H9 (cell line): ENCODE results near the gene DGKG. TPM values are rescaled to one million over a fixed set of nuclear protein-coding genes. Genes with fewer than 3 reads are reported as not detected.

Source experiments
- DNase-seq: peaks from one replicate; pipeline ENCODE4 v3.0.0-alpha.2; 2017
- H2AFZ ChIP-seq: one replicate; pipeline ENCODE4 v1.6.1; 2013; ENCODE audit warnings: mild to moderate bottlenecking, low read length, control low read depth, moderate library complexity
- H2AK5ac ChIP-seq: 2 replicates; pipeline ENCODE4 v1.6.1; 2013; ENCODE audit warnings: low read length, control low read depth, mixed read lengths; ENCODE audit not compliant: insufficient read length
- H2BK120ac ChIP-seq: one replicate; pipeline ENCODE4 v1.6.1; 2013; ENCODE audit warnings: low read depth, mild to moderate bottlenecking, low read length, control low read depth, inconsistent platforms; ENCODE audit not compliant: poor library complexity, severe bottlenecking
- H2BK12ac ChIP-seq: 2 replicates; pipeline ENCODE4 v1.6.1; 2013; ENCODE audit warnings: low read length, control low read depth, mixed read lengths, low read depth; ENCODE audit not compliant: insufficient read length
- H2BK15ac ChIP-seq: 2 replicates; pipeline ENCODE4 v1.6.1; 2013; ENCODE audit warnings: low read depth, low read length, control low read depth
- H2BK20ac ChIP-seq: one replicate; pipeline ENCODE4 v1.6.1; 2013; ENCODE audit warnings: low read depth, mild to moderate bottlenecking, low read length, control low read depth, inconsistent platforms; ENCODE audit not compliant: poor library complexity, severe bottlenecking
- H2BK5ac ChIP-seq: 2 replicates; pipeline ENCODE4 v1.6.1; 2013; ENCODE audit warnings: low read length, control low read depth, mixed read lengths; ENCODE audit not compliant: insufficient read length
- H3K14ac ChIP-seq: 2 replicates; pipeline ENCODE4 v1.6.1; 2013; ENCODE audit warnings: low read length, control low read depth; ENCODE audit not compliant: insufficient read depth
- H3K18ac ChIP-seq: 2 replicates; pipeline ENCODE4 v1.6.1; 2013; ENCODE audit warnings: low read depth, mild to moderate bottlenecking, mixed read lengths, low read length, control low read depth; ENCODE audit not compliant: insufficient read length
- H3K23ac ChIP-seq: 2 replicates; pipeline ENCODE4 v1.6.1; 2013; ENCODE audit warnings: low read length, control low read depth, mixed read lengths, low read depth; ENCODE audit not compliant: insufficient read length
- H3K23me2 ChIP-seq: 2 replicates; pipeline ENCODE4 v1.6.1; 2013; ENCODE audit warnings: low read depth, mild to moderate bottlenecking, mixed read lengths, low read length, control low read depth; ENCODE audit not compliant: insufficient read length, poor library complexity, severe bottlenecking
- H3K27ac ChIP-seq: 2 replicates; pipeline ENCODE4 v1.5.1; 2013; ENCODE audit warnings: low read length, control low read depth, mixed read lengths, low read depth; ENCODE audit not compliant: insufficient read length
- H3K27me3 ChIP-seq: 2 replicates; pipeline ENCODE4 v1.6.1; 2013; ENCODE audit warnings: low read length, control low read depth, inconsistent platforms; ENCODE audit not compliant: insufficient read depth
- H3K4ac ChIP-seq: 2 replicates; pipeline ENCODE4 v1.6.1; 2013; ENCODE audit warnings: low read depth, mild to moderate bottlenecking, control low read depth, inconsistent platforms, low read length, moderate library complexity
- H3K4me1 ChIP-seq: 2 replicates; pipeline ENCODE4 v1.6.1; 2013; ENCODE audit warnings: low read length, control low read depth, inconsistent platforms; ENCODE audit not compliant: insufficient read depth
- H3K4me2 ChIP-seq: 2 replicates; pipeline ENCODE4 v1.6.1; 2013; ENCODE audit warnings: low read length, control low read depth, mixed read lengths; ENCODE audit not compliant: insufficient read length, insufficient read depth
- H3K56ac ChIP-seq: 2 replicates; pipeline ENCODE4 v1.6.1; 2013; ENCODE audit warnings: low read depth, mild to moderate bottlenecking, mixed read lengths, low read length, control low read depth; ENCODE audit not compliant: insufficient read length
- H3K79me1 ChIP-seq: 2 replicates; pipeline ENCODE4 v1.6.1; 2013; ENCODE audit warnings: low read depth, mild to moderate bottlenecking, moderate library complexity, low read length, control low read depth, inconsistent platforms; ENCODE audit not compliant: insufficient read depth, poor library complexity, severe bottlenecking
- H3K79me2 ChIP-seq: 2 replicates; pipeline ENCODE4 v1.6.1; 2013; ENCODE audit warnings: low read length, control low read depth, inconsistent platforms; ENCODE audit not compliant: insufficient read depth
- H3K9ac ChIP-seq: 2 replicates; pipeline ENCODE4 v1.6.1; 2013; ENCODE audit warnings: low read length, control low read depth, mixed read lengths; ENCODE audit not compliant: insufficient read length; ENCODE audit errors: extremely low read depth
- H3K9me3 ChIP-seq: one replicate; pipeline ENCODE4 v1.6.1; 2013; ENCODE audit warnings: low read depth, low read length, inconsistent platforms; ENCODE audit not compliant: control insufficient read depth
- H3T11ph ChIP-seq: one replicate; pipeline ENCODE4 v1.6.1; 2013; ENCODE audit warnings: mild to moderate bottlenecking, low read length, control low read depth, inconsistent platforms
- H4K20me1 ChIP-seq: one replicate; pipeline ENCODE4 v1.6.1; 2013; ENCODE audit not compliant: control insufficient read depth, insufficient read length, insufficient read depth
- H4K5ac ChIP-seq: 2 replicates; pipeline ENCODE4 v1.6.1; 2013; ENCODE audit warnings: low read depth, mild to moderate bottlenecking, mixed read lengths, low read length, control low read depth; ENCODE audit not compliant: insufficient read length
- H4K8ac ChIP-seq: replicated peaks from 2 replicates; pipeline ENCODE4 v1.6.1; 2013; ENCODE audit warnings: low read length, control low read depth, mixed read lengths, low read depth; ENCODE audit not compliant: insufficient read length
- H4K91ac ChIP-seq: 2 replicates; pipeline ENCODE4 v1.6.1; 2013; ENCODE audit warnings: low read depth, mild to moderate bottlenecking, moderate library complexity, mixed read lengths, low read length, control low read depth; ENCODE audit not compliant: insufficient read length
- H3K27ac Mint-ChIP-seq, 3 experiments: 2 replicates in 2 of 3; 3 replicates in 1 of 3; pipeline ENCODE4 v1.8.0; 2020 to 2021; ENCODE audit warnings: mixed read lengths in 3 of 3, mild to moderate bottlenecking in 1 of 3, moderate library complexity in 1 of 3
- H3K27me3 Mint-ChIP-seq: 2 replicates; pipeline ENCODE4 v1.8.0; 2021; ENCODE audit warnings: low read depth, mild to moderate bottlenecking, moderate library complexity, mixed read lengths
- H3K36me3 Mint-ChIP-seq, 3 experiments: 2 replicates in 2 of 3; 3 replicates in 1 of 3; pipeline ENCODE4 v1.8.0; 2020 to 2021; ENCODE audit warnings: low read depth in 3 of 3, mixed read lengths in 3 of 3; ENCODE audit not compliant: insufficient read depth in 1 of 3
- H3K4me1 Mint-ChIP-seq, 2 experiments: 2 replicates each; pipeline ENCODE4 v1.8.0; 2020; ENCODE audit warnings: mixed read lengths in 2 of 2
- H3K4me3 Mint-ChIP-seq, 2 experiments: 2 replicates in 1 of 2; 3 replicates in 1 of 2; pipeline ENCODE4 v1.8.0; 2020 to 2021; ENCODE audit warnings: mild to moderate bottlenecking in 2 of 2, mixed read lengths in 2 of 2, moderate library complexity in 1 of 2
- H3K9me3 Mint-ChIP-seq, 2 experiments: 2 replicates in 1 of 2; 3 replicates in 1 of 2; pipeline ENCODE4 v1.8.0; 2020; ENCODE audit warnings: mild to moderate bottlenecking in 2 of 2, mixed read lengths in 2 of 2, moderate library complexity in 1 of 2
- WGBS: extraction: QIAGEN DNeasy Blood & Tissue Kit; methylation state at CpG from one replicate; pipeline ENCODE4 v1.1.7; 2013; ENCODE audit warnings: missing lambda C conversion rate, low lambda C conversion rate, mixed read lengths; ENCODE audit not compliant: insufficient read length; ENCODE audit errors: extremely low coverage; 5-methylcytosine and 5-hydroxymethylcytosine counted together
- total RNA-seq: library from RNA; stranded (reverse); gene quantifications from 2 replicates; pipeline ENCODE4 v1.2.1, GENCODE V29; 2021
- TF ChIP-seq, protein P1 (sequence below): fragments of 200-600 bp; sonication (generic); conservative IDR thresholded peaks from 3 replicates; pipeline ENCODE4 v1.8.0; 2021; ENCODE audit warnings: antibody characterized with exemption, mild to moderate bottlenecking

Gene DGKG
- total RNA-seq, 1 experiment from 2014 or later: not detected

DNA sequence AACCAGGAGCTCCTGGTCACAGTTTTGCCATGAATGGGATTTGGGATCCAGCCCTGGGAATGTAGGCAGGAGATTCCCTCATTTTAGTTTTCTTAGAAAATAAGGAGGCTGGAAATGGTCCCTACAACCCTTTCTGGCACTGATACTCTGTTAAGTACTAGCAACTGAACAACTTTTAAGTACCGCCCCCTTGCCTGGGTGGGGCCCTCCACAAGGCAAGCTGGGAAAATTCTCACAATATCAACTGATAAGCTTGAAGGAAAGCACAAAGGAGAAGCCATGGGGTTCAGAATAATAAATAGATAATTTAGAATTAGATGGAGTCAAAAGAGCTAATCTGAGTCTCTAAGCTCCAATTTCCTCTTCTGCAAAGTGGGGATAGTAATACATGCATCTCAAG lies 4.2 kb upstream of the DGKG start:
- no peak overlapping the region for H2BK20ac ChIP-seq
- no peak overlapping the region for H2BK120ac ChIP-seq
- no peak overlapping the region for H3T11ph ChIP-seq
- no peak overlapping the region for H2AK5ac ChIP-seq
- H3K4ac ChIP-seq: no peak overlapping the region
- H2BK5ac ChIP-seq: no peak overlapping the region
- no peak overlapping the region for H4K8ac ChIP-seq
- no peaks in the 10 kb centered on the region for H4K20me1 ChIP-seq
- H3K9me3 Mint-ChIP-seq: no peaks in the 10 kb centered on the region
- no peak overlapping the region for H4K5ac ChIP-seq
- no peak overlapping the region for H3K14ac ChIP-seq
- no peak overlapping the region for H3K4me3 Mint-ChIP-seq
- H3K9me3 ChIP-seq: no peaks in the 10 kb centered on the region
- no peaks in the 10 kb centered on the region for H3K79me2 ChIP-seq
- no peak overlapping the region for H4K91ac ChIP-seq
- H3K4me1 ChIP-seq: no peaks in the 10 kb centered on the region
- no peak overlapping the region for H3K27ac Mint-ChIP-seq
- no peak for DNase-seq
- no peak overlapping the region for H2BK12ac ChIP-seq
- H3K18ac ChIP-seq: no peak overlapping the region
- no peak overlapping the region for H2BK15ac ChIP-seq
- no peak overlapping the region for H2AFZ ChIP-seq
- no CpG with 5 or more reads among the region's 1 CpG for WGBS
- peaks cover 5 to 6% of the 10 kb centered on the region in 2 experiments for H3K4me1 Mint-ChIP-seq
- H3K27me3 Mint-ChIP-seq: peaks cover 77% of the 10 kb centered on the region
- H3K56ac ChIP-seq: no peak overlapping the region
- H3K23me2 ChIP-seq: peaks cover 12% of the 10 kb centered on the region
- no peak overlapping the region for H3K23ac ChIP-seq
- H3K9ac ChIP-seq: no peak overlapping the region
- H3K27ac ChIP-seq: no peak overlapping the region
- no peaks in the 10 kb centered on the region for H3K79me1 ChIP-seq
- H3K27me3 ChIP-seq: peaks cover 27% of the 10 kb centered on the region; the same call in 1 of the 2 replicates
- H3K4me2 ChIP-seq: no peak overlapping the region
- TF ChIP-seq, protein P1, sequence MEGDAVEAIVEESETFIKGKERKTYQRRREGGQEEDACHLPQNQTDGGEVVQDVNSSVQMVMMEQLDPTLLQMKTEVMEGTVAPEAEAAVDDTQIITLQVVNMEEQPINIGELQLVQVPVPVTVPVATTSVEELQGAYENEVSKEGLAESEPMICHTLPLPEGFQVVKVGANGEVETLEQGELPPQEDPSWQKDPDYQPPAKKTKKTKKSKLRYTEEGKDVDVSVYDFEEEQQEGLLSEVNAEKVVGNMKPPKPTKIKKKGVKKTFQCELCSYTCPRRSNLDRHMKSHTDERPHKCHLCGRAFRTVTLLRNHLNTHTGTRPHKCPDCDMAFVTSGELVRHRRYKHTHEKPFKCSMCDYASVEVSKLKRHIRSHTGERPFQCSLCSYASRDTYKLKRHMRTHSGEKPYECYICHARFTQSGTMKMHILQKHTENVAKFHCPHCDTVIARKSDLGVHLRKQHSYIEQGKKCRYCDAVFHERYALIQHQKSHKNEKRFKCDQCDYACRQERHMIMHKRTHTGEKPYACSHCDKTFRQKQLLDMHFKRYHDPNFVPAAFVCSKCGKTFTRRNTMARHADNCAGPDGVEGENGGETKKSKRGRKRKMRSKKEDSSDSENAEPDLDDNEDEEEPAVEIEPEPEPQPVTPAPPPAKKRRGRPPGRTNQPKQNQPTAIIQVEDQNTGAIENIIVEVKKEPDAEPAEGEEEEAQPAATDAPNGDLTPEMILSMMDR: no peak
- no peaks in the 10 kb centered on the region for H3K36me3 Mint-ChIP-seq
